CD4-positive, alpha-beta T cell treated with Interleukin-10 for 1 hour (primary cell): ENCODE measurements around the gene AMDHD2.
"Not testable (repeated sequence)": the region's sequence is repeated elsewhere in the genome, so short reads cannot be mapped to it uniquely, and the experiment has no call there.

ENCODE experiments used
- DNase-seq: peaks from one replicate; pipeline ENCODE4 v3.0.0-alpha.2; 2020

The AMDHD2 gene

DNA sequence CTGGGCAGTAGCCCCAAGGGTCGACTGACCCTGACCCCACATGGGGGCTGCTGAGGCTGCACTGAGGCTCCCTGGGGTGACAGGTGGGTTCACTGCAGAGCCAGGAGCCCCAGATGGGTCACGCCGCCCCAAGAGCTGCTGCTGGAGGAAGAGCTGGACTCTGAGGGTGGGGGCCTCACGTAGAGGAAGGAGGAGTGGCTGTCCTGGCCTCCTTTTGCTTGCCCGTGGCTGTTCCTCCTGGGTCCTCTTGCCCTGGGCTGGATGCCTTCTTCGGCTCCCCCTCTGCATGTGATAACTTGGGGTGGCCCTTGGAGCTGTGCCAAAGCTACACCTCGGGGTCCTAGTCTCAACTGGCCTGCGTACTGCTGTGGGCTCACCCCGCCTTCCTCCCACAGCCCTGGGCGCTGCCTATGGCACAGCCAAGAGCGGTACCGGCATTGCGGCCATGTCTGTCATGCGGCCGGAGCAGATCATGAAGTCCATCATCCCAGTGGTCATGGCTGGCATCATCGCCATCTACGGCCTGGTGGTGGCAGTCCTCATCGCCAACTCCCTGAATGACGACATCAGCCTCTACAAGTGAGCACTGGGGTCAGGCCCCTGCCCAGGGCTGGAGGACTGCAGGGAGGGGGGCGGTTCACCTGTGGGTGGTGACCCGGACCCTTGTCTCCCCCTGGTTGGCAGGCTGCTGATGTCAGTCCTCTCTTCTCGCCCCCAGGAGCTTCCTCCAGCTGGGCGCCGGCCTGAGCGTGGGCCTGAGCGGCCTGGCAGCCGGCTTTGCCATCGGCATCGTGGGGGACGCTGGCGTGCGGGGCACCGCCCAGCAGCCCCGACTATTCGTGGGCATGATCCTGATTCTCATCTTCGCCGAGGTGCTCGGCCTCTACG, 1.1 kb upstream of the AMDHD2 start:
- no peak for DNase-seq

GRCh38 chr16:2519711-2520080, 475 bp upstream of the AMDHD2 start:
- no peak for DNase-seq

DNA sequence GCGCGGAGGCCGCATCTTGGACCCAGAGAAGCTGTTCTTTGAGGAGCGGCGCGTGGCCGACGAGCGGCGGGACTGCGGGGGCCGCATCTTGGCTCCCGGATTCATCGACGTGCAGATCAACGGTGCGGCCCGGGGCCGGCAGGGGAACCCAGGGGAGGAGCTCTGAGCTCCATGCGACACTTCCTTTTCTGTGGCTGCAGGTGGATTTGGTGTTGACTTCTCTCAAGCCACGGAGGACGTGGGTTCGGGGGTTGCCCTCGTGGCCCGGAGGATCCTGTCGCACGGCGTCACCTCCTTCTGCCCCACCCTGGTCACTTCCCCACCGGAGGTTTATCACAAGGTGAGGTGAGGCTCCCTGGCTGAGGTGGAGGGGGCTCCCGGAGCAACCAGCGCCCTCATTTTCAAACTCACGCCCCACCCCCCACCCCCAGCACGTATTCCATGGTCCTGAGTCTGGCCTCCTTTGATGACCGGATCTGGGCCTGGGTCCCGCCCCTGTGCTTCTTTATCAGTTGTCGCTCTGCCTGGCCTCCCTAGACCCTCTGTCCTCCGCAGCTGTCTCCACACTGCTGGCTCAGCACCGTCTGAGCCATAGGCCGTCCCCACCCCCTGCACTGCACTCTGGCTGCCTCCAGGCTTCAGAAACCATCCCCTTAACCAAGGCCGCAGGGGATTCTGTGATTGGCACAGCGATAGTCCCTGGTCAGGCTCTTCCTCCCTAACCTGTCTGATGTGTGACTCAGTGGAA, 787 bp downstream of the AMDHD2 start:
- DNase-seq: peak; percentile 86

DNA sequence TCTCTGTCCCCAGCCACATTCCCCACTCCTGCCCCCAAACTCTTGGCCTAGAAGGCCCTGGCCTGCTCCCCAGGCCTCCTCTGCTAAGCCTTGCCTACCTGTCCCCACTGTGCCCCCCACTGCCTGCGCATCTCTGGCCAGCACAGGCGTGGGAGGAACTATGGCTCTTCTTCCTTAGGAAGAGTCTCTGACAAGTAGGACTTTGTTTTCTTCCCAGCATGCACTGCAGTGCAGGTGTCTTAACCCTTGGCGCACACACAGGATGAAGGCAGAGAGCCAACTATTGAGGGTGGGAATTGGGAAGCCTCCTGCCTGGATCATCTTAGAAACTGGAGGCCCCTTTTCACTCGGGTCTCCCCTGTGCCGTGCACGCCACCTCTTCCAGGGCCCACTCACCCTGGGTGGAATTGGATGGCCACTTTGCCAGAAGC, 3.6 kb downstream of the AMDHD2 start:
- no peak for DNase-seq

- DNase-seq: no peak
Measured at GRCh38 chr16:2524339-2524938, 4.3 kb downstream of the AMDHD2 start.

DNA sequence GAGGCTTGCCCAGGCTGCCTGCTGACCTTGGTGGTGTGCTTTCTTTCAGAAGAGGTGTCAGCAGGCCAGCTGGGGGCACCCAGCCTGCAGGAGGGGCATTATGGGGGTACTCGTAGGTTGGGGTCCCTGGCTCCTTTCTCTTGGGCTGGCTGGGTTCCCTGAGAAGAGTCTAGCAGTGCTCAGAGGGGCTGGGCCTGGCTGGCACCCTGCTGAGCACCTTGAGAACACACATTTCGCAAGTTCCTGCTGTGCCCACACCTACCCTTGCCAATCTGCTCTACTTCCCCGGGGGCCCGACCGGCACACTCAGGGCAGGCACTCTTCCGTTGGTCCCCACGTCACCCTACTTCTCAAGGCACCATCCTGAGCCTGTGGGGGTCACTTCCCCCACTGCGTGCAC, 6.0 kb downstream of the AMDHD2 start:
- DNase-seq: no peak

DNA sequence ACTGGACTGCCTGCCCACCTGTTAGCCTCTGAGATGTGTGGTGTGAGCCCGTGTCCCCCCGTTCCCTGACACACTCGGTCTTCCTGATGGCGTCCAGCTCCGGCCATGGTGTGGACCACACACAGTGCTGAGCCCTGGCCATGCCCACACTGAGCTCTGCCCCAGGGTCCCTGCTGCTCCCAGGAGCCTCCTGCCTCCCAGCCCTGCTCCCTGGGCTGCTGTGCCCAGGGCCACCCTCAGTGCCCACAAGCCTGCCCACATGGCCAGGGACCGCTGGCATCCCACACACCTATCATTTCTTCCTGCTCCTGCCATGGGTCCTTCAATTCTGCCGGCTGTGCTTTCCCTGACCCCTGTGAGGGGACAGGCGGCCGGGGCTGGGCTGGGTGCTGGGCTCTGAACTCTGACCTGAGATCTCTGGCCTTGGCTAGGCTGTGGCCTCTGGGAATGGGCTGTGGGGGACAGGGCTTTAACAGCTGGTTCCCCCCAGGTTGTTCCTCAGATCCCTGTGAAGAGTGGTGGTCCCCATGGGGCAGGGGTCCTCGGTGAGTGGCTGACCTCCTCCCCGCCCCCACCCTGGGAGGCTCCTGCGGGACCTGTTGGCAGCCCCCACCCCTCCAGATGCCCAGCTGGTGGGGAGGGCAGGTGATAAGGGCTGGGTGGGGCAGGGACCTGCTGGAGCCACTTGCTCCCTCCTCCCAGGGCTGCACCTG, 7.1 kb downstream of the AMDHD2 start:
- DNase-seq: no peak

DNA sequence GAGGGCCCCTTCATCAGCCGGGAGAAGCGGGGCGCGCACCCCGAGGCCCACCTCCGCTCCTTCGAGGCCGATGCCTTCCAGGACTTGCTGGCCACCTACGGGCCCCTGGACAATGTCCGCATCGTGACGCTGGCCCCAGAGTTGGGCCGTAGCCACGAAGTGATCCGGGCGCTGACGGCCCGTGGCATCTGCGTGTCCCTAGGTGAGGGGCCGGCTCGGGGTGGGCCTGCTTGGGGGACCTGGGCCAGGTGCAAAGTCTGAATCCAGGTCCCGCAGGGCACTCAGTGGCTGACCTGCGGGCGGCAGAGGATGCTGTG, 7.6 kb downstream of the AMDHD2 start:
- DNase-seq: no peak

- no peak for DNase-seq
Measured at GRCh38 chr16:2528161-2529060, 8.2 kb downstream of the AMDHD2 start.

DNA sequence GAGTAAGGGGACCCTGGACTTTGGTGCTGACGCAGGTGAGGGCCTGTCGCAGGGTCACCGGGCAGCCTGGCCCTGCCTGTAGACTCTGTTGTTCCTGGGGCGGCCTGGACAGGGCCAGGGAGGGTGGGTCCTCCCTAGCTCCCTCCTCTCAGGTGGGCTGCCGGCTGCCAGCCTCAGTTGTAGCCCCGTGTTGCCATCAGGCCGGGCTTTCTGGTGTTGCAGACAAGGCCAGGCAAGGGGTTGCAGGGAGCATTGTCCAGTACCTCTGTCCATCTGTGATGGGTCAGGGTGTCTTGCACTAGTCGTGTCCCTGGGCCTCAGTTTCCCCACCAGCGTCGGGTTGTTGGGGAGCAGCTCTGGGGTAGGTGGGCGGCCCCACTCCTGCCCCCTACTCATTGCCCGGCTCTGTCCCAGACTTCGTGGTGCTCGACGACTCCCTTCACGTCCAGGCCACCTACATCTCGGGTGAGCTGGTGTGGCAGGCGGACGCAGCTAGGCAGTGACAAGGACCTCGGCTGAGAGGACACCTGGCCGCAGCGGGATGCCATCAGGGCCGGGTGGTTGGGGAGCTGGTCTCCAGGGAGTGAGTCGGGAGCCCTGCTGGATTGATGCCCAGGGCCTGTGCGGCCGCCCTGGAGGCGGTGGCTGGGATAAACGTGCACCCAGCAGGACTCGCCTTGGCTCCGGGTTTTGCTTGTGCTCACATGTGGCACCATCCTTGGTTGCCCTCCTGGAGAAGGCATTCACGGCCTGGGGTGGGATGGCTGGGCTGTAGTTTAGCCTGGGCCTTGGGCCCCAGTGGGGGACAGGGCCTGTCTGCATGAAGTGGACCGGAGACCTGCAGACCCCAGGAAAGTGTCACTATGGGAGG, 9.1 kb downstream of the AMDHD2 start:
- no peak for DNase-seq

- no peak for DNase-seq
Measured at GRCh38 chr16:2529961-2530628, 9.9 kb downstream of the AMDHD2 start.

DNA sequence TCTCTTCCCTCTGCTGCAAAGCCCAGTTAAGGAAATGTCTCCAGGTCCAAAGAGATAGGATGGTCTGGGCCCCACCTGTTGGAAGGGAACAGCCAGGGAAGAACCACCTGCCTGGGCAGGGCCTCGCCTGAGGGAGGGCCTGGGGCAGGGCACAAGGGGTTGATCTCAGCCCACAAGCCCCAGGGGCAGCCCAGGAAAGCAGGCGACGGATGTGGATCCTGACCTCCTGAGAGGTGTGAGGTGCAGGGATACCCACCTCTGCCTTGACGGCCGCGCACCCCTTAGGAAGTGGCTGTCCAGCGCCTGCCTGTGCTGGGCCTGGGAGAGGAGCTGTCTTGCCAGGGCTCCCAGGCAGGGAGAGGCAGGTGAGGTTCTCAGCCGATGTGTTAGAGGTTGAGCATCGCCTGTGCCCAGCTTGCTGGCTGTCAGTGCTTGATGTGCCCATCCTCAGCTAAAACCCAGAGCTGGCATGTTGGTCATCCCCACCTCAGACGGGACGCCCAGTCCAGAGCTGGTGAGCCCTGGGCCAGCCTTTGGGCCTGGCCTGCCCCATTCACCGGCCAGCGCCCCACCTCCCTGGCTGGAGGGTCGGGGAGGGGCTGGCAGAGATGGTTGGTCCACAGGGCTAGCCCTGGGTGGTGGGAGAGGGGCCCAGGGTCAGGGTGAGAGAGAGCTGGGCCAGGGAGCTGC, 10.6 kb downstream of the AMDHD2 start:
- no peak for DNase-seq

- no peak for DNase-seq
Measured at GRCh38 chr16:2531371-2531695, 11.2 kb downstream of the AMDHD2 start, which contains the start of gene CEMP1. Gene CEMP1, minus strand, starts transcription at chr16:2531408. Its CDS starts 335 bp downstream, at chr16:2531073.

DNA sequence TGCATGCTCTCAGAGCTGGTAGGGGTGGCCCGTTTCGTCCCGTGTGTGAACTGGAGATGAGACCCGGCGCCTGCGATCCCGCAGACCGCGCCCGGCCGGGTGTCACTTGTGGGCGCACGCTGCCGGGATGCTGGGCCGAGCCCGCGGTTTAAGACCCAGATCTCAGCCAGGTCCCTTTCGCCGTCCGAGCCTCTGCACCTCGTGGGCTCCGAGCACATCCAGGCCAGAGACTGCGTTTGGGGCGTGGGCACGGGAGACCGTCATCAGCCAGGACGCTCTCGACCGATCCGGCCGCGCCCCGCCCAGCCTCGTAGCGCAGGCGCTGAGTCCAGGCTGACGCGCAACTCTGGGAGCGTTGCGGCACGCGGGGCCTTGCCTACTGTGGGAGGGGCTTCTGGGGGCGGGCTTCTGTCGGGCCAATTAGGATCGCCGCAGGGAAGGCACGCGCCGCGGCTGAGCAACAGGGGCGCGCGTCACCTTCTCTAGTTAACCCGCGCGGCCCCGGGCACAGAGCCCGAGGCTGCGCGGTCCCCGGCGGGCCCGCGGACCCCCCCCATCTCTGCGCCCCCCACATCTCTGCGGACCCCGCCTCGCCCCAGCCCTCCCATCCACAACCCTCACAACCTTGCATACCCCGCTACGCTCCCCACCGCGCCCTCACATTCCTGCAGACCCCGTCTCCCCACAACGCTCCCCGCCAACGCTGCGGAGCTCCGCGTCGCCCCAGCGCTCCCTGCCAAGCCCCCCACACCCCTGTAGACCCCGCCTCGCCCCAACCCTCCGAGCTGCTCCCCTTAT, 11.7 kb downstream of the AMDHD2 start:
- DNase-seq: peak; percentile 97

DNA sequence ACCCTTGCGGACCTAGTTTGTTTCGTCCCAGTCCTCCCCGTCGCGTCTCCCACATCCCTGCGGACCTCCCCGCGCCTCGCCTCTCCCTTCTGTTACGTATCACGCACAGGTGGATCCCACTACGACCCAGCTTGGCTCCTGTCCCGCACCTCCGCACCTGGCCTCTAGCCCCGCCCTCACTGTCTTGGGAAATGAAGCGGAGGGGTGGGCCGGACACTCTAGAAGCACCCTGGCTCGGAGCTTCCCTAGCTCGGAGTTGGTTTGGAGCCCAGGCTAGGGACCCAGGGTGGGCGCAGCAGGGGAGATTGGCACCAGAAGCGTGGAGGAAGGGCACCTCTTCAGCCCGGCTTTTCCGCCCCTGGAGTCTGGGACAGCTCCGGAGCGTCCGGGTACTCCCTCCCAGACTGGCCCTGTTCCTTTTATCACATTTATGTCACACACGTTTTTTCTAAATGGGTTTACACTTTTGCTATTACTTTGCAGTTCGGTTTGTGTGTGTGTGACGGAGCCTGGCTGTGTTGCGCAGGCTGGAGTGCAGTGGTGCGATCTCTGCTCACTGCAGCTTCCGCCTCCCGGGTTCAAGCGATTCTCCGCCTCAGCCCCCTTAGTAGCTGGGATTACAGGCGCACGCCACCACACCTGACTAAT, 12.4 kb downstream of the AMDHD2 start:
- peak; percentile 75 for DNase-seq

DNA sequence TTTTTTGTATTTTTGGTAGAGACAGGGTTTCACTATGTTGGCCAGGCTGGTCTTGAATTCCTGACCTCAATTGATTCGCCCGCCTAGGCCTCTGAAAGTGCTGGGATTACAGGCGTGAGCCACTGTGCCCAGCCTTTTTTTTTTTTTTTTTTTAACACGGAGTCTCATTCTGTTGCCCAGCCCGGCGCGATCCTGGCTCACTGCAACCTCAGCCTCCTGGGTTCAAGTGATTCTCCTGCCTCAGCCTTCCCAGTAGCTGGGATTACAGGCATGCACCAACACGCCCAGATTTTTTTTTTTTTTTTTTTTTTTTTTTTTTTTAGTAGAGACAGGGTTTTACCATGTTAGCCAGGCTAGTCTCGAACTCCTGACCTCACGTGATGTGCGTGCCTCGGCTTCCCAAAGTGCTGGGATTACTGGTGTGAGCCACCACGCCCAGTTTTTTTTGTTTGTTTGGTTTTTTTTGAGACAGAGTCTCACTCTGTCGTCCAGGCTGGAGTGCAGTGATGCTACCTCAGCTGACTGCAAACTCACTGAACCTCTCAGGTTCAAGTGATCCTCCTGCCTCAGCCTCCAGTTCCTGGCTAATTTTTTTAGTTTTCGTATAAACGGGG, 13.1 kb downstream of the AMDHD2 start:
- not testable (repeated sequence) for DNase-seq

- DNase-seq: no peak
Measured at GRCh38 chr16:2533912-2534311, 13.7 kb downstream of the AMDHD2 start.

- not testable (repeated sequence) for DNase-seq
Measured at GRCh38 chr16:2534335-2534734, 14.2 kb downstream of the AMDHD2 start.
